BLaER1 (cell line): ENCODE data around the gene GJC1.

Experiments
- H3K27ac ChIP-seq: shearing (Covaris generic); formaldehyde crosslinking; 2 replicates; pipeline ENCODE4 v1.8.1; 2022
- H3K27me3 ChIP-seq: shearing (Covaris generic); formaldehyde crosslinking; 2 replicates; pipeline ENCODE4 v1.8.1; 2022
- H3K36me3 ChIP-seq: shearing (Covaris generic); formaldehyde crosslinking; 2 replicates; pipeline ENCODE4 v1.8.1; 2022
- H3K4me1 ChIP-seq: shearing (Covaris generic); formaldehyde crosslinking; 2 replicates; pipeline ENCODE4 v1.8.1; 2022
- H3K4me2 ChIP-seq: shearing (Covaris generic); formaldehyde crosslinking; 2 replicates; pipeline ENCODE4 v1.8.1; 2022
- H3K4me3 ChIP-seq: shearing (Covaris generic); formaldehyde crosslinking; 2 replicates; pipeline ENCODE4 v1.8.1; 2022
- H3K9ac ChIP-seq: shearing (Covaris generic); formaldehyde crosslinking; 2 replicates; pipeline ENCODE4 v1.8.1; 2022
- H3K9me3 ChIP-seq: shearing (Covaris generic); formaldehyde crosslinking; 2 replicates; pipeline ENCODE4 v1.8.1; 2022
- H4K20me1 ChIP-seq: shearing (Covaris generic); formaldehyde crosslinking; 2 replicates; pipeline ENCODE4 v1.8.1; 2022
- Cebpa-rat ChIP-seq: shearing (Covaris generic); IDR thresholded peaks from 2 replicates; pipeline ENCODE4 v1.8.1; 2022

GJC1 gene

GRCh38 chr17:44865231-44865660 lies 35.2 kb upstream of the GJC1 start:
- Histone ChIP-seq H3K36me3 (peaks cover 99% of the 10 kb centered on the region), H3K9ac (no peak overlapping the region)
- TF ChIP-seq Cebpa-rat = no peak

GRCh38 chr17:44864831-44865230 lies 34.7 kb upstream of the GJC1 start:
- peaks cover 99% of the 10 kb centered on the region for H3K36me3 ChIP-seq
- no peaks in the 10 kb centered on the region for H4K20me1 ChIP-seq
- peaks cover 4% of the 10 kb centered on the region; the same call in 1 of the 2 replicates for H3K4me1 ChIP-seq
- no peaks in the 10 kb centered on the region for H3K9me3 ChIP-seq
- no peak overlapping the region for H3K27ac ChIP-seq
- no peaks in the 10 kb centered on the region for H3K27me3 ChIP-seq
- no peak overlapping the region for H3K4me3 ChIP-seq
- no peak overlapping the region for H3K9ac ChIP-seq
- no peak for TF ChIP-seq Cebpa-rat
- H3K4me2 ChIP-seq = no peak overlapping the region

More at GRCh38 chr17:44865231-44865660, 35.2 kb upstream of the GJC1 start:
- H3K27me3 ChIP-seq = no peaks in the 10 kb centered on the region
- no peaks in the 10 kb centered on the region for H4K20me1 ChIP-seq
- H3K27ac ChIP-seq = no peak overlapping the region
- H3K4me2 ChIP-seq = no peak overlapping the region
- no peak overlapping the region for H3K4me3 ChIP-seq
- peaks cover 4% of the 10 kb centered on the region; the same call in 1 of the 2 replicates for H3K4me1 ChIP-seq
- no peaks in the 10 kb centered on the region for H3K9me3 ChIP-seq

GRCh38 chr17:44863061-44863918 lies 33.2 kb upstream of the GJC1 start:
- no peaks in the 10 kb centered on the region for H3K27me3 ChIP-seq
- H3K4me1 ChIP-seq = peaks cover 13% of the 10 kb centered on the region
- H3K9ac ChIP-seq = no peak overlapping the region
- no peaks in the 10 kb centered on the region for H4K20me1 ChIP-seq
- H3K36me3 ChIP-seq = peaks cover 99% of the 10 kb centered on the region
- H3K9me3 ChIP-seq = no peaks in the 10 kb centered on the region
- no peak overlapping the region for H3K4me2 ChIP-seq
- no peak overlapping the region for H3K4me3 ChIP-seq
- H3K27ac ChIP-seq = no peak overlapping the region
- TF ChIP-seq Cebpa-rat = no peak

- TF ChIP-seq Cebpa-rat = no peak
- no peak overlapping the region for H3K4me2 ChIP-seq
- no peaks in the 10 kb centered on the region for H3K9me3 ChIP-seq
- peaks cover 94% of the 10 kb centered on the region for H3K36me3 ChIP-seq
- H4K20me1 ChIP-seq = no peaks in the 10 kb centered on the region
- H3K4me1 ChIP-seq = peaks cover 22% of the 10 kb centered on the region
- H3K9ac ChIP-seq = no peak overlapping the region
- no peak overlapping the region for H3K4me3 ChIP-seq
- H3K27me3 ChIP-seq = no peaks in the 10 kb centered on the region
- H3K27ac ChIP-seq = no peak overlapping the region
Observed at GRCh38 chr17:44862278-44862914, 32.3 kb upstream of the GJC1 start.

GRCh38 chr17:44859701-44860100 lies 29.6 kb upstream of the GJC1 start:
- no peak overlapping the region for H3K4me2 ChIP-seq
- H3K9ac ChIP-seq = no peak overlapping the region
- H3K36me3 ChIP-seq = peaks cover 85% of the 10 kb centered on the region
- TF ChIP-seq Cebpa-rat = no peak
- no peaks in the 10 kb centered on the region for H3K9me3 ChIP-seq
- no peak overlapping the region for H3K4me3 ChIP-seq
- H3K4me1 ChIP-seq = peaks cover 45% of the 10 kb centered on the region
- no peaks in the 10 kb centered on the region for H4K20me1 ChIP-seq
- no peak overlapping the region for H3K27ac ChIP-seq
- no peaks in the 10 kb centered on the region for H3K27me3 ChIP-seq

GRCh38 chr17:44854192-44854591 lies 24.1 kb upstream of the GJC1 start:
- H3K9me3 ChIP-seq = no peaks in the 10 kb centered on the region
- no peak overlapping the region for H3K9ac ChIP-seq
- no peaks in the 10 kb centered on the region for H4K20me1 ChIP-seq
- H3K4me3 ChIP-seq = no peak overlapping the region
- H3K4me2 ChIP-seq = peak overlapping the region; percentile 71; the same call in 1 of the 2 replicates
- peaks cover 70% of the 10 kb centered on the region for H3K36me3 ChIP-seq
- H3K27ac ChIP-seq = peak overlapping the region; percentile 54
- TF ChIP-seq Cebpa-rat = no peak
- H3K27me3 ChIP-seq = no peaks in the 10 kb centered on the region
- H3K4me1 ChIP-seq = peaks cover 100% of the 10 kb centered on the region

- Histone ChIP-seq H3K27ac (peak overlapping the region; percentile 86), H3K4me2 (peak overlapping the region; percentile 92), H3K9ac (peak overlapping the region; percentile 68), H3K9me3 (no peaks in the 10 kb centered on the region), H4K20me1 (no peaks in the 10 kb centered on the region), H3K4me1 (peaks cover 99% of the 10 kb centered on the region), H3K36me3 (peaks cover 58% of the 10 kb centered on the region), H3K27me3 (no peaks in the 10 kb centered on the region), H3K4me3 (peak overlapping the region; percentile 52)
- TF ChIP-seq Cebpa-rat = no peak
Observed at GRCh38 chr17:44850612-44851011, 20.5 kb upstream of the GJC1 start.

- H3K4me2 ChIP-seq = peak overlapping the region; percentile 92
- H3K4me1 ChIP-seq = peaks cover 99% of the 10 kb centered on the region
- peak overlapping the region; percentile 86 for H3K27ac ChIP-seq
- peak overlapping the region; percentile 52 for H3K4me3 ChIP-seq
- peaks cover 53% of the 10 kb centered on the region for H3K36me3 ChIP-seq
- no peak for TF ChIP-seq Cebpa-rat
- H3K27me3 ChIP-seq = no peaks in the 10 kb centered on the region
- H4K20me1 ChIP-seq = no peaks in the 10 kb centered on the region
- no peaks in the 10 kb centered on the region for H3K9me3 ChIP-seq
- H3K9ac ChIP-seq = peak overlapping the region; percentile 68
Observed at GRCh38 chr17:44850025-44850424, 19.9 kb upstream of the GJC1 start.

- Histone ChIP-seq H3K27ac (peak overlapping the region; percentile 86), H3K4me1 (peaks cover 99% of the 10 kb centered on the region), H3K4me3 (peak overlapping the region; percentile 52), H3K27me3 (no peaks in the 10 kb centered on the region), H3K9me3 (no peaks in the 10 kb centered on the region), H3K36me3 (peaks cover 43% of the 10 kb centered on the region), H3K9ac (peak overlapping the region; percentile 68), H4K20me1 (no peaks in the 10 kb centered on the region), H3K4me2 (peak overlapping the region; percentile 92)
- no peak for TF ChIP-seq Cebpa-rat
Observed at GRCh38 chr17:44848961-44849489, 18.9 kb upstream of the GJC1 start.
